Measurements from ENCODE around the gene TRABD. TPM values are rescaled to one million over a fixed set of nuclear protein-coding genes. Genes with fewer than 3 reads are reported as not detected.

The TRABD gene
- polyA plus RNA-seq, 3 donors from 2014 or later = 33.2 to 63.5 (median 35.3) TPM

Other genes with a start within 250 kb of the TRABD start
- 10 to 100 TPM; 14.5 to 20.6 (median 15.8) TPM for gene PIM3, start 225.1 kb upstream of the TRABD start, polyA plus RNA-seq
- not detected for gene IL17REL, start 173.1 kb upstream of the TRABD start, polyA plus RNA-seq
- not detected for gene TTLL8, start 127.6 kb upstream of the TRABD start, polyA plus RNA-seq
- gene MLC1, start 100.5 kb upstream of the TRABD start, polyA plus RNA-seq = 100 to 1,000 TPM in 1 of 3 donors, 10 to 100 TPM in 2; 64.8 to 123 (median 71.7) TPM
- 1 to 10 TPM in 1 of 3 donors, not detected in 2; 1.4 TPM for gene MOV10L1, start 95.9 kb upstream of the TRABD start, polyA plus RNA-seq
- gene PANX2, start 15.2 kb upstream of the TRABD start, polyA plus RNA-seq = under 1 TPM in 1 of 3 donors, not detected in 2; 0.07 TPM
- gene SELENOO, start 15.1 kb downstream of the TRABD start, polyA plus RNA-seq = 1 to 10 TPM; 2.6 to 5.7 (median 3.6) TPM
- 10 to 100 TPM in 2 of 3 donors, 1 to 10 TPM in 1; 5.2 to 18.0 (median 12.4) TPM for gene TUBGCP6, start 59.1 kb downstream of the TRABD start, polyA plus RNA-seq
- gene HDAC10, start 65.4 kb downstream of the TRABD start, polyA plus RNA-seq = 10 to 100 TPM in 2 of 3 donors, 1 to 10 TPM in 1; 10.0 to 13.4 (median 11.2) TPM
- gene MAPK12, start 75.8 kb downstream of the TRABD start, polyA plus RNA-seq = under 1 TPM in 2 of 3 donors, not detected in 1; 0.13 to 0.31 TPM
- under 1 TPM in 2 of 3 donors, not detected in 1; 0.12 to 0.22 TPM for gene MAPK11, start 84.5 kb downstream of the TRABD start, polyA plus RNA-seq
- gene PLXNB2, start 121.7 kb downstream of the TRABD start, polyA plus RNA-seq = 1 to 10 TPM in 2 of 3 donors, not detected in 1; 1.1 to 1.6 TPM
- gene DENND6B, start 141.1 kb downstream of the TRABD start, polyA plus RNA-seq = under 1 TPM in 2 of 3 donors, not detected in 1; 0.23 to 0.34 TPM
- gene PPP6R2, start 157.4 kb downstream of the TRABD start, polyA plus RNA-seq = 10 to 100 TPM; 13.5 to 43.5 (median 19.6) TPM